ENCODE results near the gene CLIC1.

CLIC1 gene

DNA sequence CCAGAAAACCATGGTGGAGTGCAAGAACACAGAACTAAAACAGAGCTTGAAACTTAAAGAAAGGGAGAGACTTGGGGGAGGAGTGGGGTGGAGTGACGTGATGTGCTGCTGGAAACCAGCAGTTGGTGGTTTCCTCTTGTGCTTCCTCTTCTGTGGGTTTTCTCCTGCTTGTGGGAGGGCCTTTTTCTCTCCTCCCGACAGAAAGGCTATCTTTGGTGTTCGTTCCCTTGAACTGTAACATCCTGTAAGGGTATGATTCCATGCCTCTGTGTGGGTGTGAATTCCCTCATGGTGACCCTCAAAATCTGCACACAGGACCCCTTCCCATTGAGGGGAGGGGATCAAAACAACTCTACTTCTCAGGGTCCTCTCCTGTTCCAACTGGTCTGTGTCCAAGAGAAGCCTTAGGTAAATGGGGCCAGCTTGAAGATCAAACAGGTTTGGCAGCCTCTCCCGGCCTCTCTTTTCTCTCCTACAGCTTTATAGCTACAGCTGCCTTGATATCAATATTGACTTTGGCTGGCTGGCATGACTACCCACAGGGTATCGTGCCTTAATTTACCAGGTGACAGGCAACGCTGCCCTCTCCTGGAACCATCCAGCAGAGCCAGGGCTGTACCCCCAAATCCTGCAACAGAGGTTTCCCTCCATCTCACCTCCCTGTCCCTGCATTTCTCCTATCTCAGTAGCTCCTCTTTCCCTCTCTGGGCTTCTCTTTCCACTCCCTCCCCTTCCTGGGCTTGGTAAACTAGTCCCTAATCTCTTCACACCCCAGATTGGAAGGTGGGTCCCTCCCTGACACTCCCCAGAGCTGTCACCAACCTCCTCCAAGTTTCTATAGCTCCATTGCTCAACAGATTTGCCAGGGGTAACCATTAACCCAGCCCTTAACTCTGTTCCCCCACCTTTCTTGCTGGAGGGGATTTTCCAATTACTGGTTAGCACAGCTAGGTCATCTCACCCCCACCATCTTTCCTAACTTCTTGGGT is 2.0 kb upstream of the CLIC1 start:
- peak; percentile 98 to 99 for DNase-seq

DNA sequence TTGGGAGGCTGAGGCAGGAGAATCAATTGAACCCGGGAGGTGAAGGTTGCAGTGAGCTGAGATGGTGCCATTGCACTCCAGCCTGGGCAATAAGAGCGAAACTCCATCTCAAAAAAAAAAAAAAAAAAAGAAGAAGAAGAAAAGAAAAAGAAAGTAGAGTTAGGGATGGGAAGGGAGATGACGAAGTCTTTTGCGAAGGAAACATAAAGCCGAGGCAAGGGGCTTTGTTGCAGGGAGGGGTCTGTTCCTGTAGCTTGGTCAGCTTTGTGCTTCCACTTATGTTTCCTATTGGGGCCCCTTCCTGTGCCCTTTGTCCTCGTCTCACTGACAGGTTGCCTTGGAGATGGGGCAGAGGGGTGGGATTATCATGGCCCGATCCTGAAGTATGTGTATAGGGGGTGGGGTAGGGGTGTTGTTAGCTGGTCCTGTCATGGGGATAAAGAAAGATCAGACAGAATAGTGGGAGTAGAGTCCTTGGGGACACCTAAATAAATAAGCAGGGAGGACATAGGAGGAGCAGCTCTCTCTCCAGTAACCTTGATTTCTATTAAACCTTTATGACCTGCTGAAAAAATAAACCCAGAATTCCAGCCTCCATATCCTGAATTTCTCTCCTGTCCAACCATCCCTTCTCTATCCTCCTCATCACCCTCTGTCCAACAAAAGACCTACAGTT is 1.1 kb upstream of the CLIC1 start:
- peak; percentile 53 to 60 for DNase-seq

DNA sequence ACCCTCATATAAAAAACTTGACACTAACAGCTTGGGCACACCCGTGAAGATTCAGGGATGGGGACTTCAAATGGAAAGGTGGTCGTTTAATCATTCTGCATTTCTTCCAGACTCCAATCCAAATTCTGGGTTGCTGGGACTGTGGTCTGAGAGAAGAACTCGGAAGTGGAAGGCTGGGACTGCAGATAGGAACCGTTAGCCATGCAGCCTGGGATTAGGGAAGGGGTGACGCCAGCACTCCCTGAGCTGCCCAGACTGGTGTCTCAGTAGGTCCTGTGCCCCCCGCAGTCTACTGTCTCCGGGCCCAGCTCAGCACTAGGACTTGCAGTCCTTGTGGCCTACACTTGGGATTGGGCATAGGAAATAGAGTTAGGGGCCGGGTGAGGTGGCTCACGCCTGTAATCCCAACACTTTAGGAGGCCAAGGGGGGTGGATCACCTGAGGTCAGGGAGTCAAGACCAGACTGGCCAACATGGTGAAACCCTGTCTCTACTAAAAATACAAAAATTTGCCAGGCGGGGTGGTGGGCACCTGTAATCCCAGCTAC is 511 bp upstream of the CLIC1 start:
- DNase-seq, result no peak

DNA sequence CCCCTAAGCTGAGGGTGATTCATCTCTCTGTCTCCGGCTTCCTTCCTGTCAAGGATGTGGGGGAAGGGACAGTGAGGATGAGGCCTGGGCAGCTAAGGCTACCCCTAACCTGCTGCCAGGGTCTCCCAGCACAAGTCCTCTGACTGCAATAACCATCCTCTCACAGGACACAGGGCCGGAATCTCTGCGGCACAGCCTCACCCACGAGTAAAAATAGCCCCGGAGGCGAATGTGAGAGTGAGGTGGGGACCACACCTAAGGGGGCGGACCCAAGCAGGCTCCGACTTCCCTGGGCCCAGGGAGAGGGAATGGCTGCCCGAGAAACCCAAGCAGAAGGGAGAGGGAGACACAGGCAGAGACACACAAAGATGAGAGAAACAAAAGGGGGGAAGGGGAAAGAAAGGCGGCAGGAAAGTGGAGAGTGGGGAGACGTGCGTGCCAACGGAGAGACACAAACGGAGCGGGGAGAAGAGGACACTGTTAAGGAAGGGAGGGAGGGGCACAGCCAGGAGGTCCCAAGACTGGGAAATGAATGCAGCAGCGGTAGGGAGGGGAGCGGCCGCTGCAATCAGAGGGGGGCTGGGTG is 1.4 kb downstream of the CLIC1 start:
- DNase-seq, result peak; percentile 74 to 81

DNA sequence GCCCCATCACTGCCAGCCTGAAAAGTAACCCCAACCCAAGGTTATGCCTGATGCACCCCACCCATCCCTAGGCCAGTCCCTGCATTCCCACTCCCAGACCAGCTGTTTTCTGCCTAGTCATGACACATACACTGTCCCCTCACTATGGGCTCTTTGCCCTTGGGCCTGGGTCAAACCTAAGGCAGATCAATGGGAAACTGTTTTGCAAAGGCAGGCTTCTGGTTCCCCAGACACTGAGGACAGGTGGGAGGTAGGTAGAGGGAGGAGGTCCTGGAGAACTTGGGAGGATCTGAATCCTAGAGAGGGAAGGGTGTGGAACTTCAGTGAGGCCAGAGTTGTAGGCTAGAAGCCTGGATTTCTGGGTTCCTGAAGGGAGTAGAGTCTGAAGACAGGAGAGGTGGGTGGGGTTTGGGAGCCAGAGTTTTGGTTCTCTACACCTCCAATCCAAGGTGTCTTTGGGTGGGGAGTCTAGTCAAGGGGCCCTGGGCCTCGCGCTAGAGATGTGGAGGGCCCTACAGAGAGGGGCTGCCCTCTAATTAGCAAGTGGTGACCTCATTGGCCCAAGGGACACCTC is 2.0 kb downstream of the CLIC1 start:
- DNase-seq, result no peak

DNA sequence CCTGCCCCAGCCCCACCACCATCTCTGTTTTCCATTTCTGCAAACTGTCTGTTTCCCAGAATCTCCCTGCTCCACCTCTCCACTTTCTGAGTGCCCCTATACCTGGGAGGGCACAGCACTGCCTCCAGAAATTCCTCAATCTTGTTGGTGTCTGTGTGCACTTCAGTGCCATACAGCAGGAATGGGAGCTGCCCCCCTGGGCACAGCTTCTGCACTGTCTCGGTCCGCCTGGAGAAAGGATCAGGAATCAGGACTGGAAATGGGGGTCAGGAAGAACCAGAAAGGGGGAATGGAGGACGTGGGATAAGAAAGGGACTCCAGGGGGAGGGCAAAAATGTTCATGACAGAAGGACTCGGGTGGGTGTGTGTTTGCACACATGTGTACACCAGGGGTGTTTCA is 2.6 kb downstream of the CLIC1 start:
- DNase-seq, result no peak

DNA sequence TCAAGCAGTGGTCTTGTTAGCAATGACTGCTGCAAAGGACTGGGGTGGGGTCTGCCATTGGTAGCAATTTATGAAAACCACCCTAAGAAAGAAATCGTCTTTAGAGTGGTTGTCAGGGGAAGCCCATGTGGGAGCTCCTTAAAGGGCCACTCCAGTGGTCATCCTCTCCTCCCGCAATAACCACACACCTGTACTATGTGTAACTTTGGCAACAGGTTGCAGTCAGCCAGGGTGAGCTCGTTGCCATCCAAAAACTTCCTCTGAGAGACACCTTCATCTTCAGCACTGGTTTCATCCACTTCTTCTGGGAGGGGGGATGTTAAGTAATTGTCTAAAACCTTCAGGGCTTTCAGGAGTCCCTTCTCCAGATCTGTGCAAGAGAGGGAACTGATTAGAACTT is 4.3 kb downstream of the CLIC1 start:
- DNase-seq, result no peak

DNA sequence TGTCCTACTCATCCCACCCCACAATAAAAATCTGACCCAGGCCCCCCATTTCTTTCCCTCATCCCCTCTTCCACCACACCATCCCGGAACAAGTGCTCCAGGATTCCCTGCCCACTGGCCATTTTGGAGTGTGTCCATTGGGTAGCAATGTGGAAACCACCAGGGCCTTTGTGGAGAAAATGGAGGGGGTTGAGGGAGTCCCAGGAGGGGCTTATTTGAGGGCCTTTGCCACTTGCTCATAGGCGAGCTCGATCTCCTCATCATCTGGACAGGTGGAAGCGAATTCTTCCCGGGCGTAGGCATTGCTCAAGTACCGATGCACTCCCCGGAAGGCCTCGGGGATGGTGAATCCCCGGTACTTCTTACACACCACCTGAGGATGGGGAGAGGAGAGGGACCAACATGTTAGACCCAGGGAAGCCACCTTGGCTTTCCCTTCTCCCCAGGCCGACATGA is 5.7 kb downstream of the CLIC1 start:
- DNase-seq, result no peak

DNA sequence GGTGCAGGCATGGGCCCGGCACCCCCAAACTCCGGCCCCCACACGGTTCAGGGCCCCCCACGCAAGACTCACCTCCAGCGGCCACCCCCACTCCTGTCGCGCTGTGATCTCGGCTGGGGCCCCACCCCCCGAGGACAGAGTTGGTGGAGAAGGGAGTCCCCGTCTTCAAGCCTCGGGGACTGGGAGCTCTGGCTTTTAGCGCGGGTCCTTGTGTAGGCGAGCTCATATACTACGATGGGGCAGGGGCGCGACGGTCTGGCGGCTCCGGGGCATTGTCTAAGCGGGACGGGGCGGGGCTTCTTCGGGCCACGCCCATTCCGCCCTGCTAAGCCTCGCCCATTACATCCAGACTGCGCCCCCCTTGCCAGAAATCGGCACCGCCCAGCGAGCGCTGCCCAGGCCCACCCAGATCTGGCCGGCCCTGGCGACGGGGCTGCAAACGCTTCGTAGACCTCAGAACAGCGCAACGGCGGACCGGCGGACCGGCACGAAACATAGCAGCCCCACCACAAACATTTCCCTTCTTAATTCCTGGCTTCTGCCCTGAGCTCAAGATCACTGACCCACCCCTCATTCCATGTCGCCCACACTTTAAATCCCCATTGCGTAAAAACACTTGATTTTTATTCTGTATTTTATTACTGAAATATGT is 6.2 kb downstream of the CLIC1 start:
- peak; percentile 34 to 57 for DNase-seq

DNA sequence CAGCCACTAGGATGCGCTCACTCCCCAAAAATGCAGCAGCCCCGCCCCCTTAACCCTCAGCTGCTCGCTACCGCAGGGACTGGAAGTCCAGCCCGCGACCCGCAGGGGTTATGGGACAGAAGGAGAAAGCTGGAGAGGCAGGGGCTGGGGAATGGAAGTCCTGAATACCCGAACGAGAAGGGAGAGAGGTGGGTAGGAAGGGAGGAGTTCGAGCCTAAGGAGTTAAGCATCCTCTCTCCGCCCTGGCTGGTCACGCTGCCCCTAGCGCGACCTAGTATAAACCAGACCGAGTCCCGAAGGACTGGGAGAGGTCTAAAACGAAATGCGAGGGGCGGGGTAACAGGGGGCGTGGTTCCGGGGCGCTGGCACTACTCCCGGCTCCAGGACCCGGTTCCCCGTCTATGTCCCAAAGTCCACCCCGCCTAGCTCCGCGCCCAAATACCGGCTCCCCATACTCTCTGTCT is 6.8 kb downstream of the CLIC1 start:
- peak; percentile 56 to 74 for DNase-seq

DNA sequence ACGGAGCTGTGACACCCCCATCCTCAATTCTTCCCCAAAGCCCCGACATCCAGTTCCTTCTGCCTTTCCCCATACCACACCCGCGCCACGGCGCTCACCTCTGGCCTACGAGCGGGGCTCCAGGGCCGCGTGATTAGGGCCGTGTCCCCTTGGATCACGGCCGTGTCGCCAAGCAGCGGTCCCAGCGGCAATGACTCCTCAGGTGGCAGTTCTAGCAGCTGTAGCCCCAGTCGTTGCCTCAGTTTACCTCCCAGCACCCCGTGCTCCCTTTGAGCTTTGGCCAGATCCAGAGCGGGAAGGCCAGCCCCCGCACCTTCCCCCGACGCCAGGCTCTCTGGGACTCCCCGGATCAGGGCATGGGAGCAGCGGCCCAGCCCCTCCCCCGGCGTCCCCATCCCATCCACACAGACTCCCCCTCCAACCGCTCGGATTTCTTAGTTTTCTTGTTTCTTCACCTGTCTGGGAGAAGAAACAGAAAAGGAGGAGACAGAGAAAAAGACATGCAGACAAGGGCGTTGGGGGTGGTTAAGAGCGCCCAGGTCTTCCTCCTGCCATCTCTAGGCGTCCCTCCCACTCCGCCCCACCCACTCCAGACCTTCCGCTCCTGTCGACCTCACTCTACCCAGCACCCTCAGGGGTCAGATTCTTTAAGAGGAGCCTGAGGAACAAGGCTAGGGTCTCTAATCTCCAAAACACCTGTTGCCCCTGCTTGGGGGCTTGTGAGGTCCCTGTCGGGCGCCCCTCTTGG is 7.4 kb downstream of the CLIC1 start, which contains the start of gene DDAH2:
DDAH2 (minus strand) TSS at position 533 of the 748 bp plus-strand sequence; CDS start at position 395, 138 bp downstream.
- no peak for DNase-seq

DNA sequence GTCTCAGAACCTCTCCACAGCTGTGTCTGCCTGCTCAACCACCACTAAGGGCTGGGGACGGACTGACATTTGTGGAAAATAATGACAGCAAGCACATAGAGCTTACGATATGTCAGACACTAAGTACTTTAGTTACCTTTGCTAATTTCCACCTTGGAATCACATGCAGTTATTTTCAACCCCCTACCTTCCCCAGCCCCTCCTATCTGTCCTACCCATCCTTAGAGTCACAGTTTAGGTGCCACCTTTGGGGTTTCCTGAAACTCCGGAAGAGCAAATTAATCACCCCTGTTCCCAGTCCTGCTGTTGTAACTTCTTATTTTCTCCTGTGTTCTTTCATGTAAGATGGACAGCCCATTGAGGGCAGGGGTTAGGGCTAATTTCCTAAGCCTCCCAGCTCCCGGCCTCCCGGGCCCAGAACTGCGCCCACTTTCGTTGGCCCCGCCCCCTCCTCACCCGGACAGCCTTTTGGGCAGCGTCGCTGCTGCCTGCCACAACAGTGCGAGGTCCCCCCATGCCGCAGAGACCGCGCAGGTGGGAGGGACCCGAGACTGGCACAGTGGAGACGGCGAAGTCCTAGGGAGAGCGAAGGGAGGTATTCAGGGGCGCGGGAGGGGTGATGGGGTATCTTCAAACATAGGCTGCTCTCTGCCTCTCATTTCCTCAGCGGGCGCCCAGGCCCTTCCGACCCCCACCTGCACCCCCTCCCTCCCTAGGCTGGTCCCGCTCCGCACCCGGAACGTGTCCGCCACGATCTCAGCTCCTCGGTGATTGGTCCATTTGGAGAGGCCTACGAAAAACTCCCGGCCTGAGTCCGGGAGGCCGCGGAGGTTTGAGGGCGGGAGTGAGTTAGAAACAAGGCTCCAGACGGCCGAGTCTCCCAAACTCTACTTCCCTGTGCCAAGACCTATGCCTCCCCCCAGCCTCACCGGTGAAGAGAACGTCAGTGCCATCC is 8.3 kb downstream of the CLIC1 start:
- peak; percentile 89 to 95 for DNase-seq

DNA sequence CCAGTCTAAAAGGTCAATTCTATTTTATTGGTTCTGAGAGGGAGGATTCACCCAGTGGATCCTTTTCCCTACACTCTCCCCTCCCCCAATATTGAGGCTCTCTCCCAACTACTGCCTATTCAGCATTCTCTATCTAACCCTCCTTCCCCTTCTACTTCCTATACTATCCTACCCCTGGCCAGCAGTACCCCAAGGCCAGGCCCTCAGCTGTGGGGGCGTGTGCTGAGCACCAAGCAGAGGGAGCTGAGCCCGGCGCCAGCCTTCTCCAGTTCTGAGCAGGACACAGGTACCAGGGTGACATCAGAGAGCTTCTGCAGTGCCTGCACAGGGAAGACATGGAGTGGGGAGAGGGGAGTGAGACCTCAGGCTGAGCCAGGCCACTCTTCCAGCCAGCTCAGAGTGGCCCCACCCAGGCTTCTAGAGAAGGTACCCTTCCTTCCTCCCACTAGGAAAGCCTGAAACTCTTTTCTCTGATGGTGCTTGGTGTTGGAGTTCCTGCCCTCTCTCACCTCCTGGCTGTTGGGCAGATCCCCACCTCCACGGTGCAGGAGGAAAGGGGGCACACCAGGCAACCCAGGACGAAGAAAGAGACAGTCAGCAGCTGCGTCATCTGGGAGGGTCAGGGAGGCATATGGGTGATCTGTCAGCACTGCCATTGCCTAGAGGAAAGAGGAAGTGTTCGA is 9.2 kb downstream of the CLIC1 start:
- no peak for DNase-seq

DNA sequence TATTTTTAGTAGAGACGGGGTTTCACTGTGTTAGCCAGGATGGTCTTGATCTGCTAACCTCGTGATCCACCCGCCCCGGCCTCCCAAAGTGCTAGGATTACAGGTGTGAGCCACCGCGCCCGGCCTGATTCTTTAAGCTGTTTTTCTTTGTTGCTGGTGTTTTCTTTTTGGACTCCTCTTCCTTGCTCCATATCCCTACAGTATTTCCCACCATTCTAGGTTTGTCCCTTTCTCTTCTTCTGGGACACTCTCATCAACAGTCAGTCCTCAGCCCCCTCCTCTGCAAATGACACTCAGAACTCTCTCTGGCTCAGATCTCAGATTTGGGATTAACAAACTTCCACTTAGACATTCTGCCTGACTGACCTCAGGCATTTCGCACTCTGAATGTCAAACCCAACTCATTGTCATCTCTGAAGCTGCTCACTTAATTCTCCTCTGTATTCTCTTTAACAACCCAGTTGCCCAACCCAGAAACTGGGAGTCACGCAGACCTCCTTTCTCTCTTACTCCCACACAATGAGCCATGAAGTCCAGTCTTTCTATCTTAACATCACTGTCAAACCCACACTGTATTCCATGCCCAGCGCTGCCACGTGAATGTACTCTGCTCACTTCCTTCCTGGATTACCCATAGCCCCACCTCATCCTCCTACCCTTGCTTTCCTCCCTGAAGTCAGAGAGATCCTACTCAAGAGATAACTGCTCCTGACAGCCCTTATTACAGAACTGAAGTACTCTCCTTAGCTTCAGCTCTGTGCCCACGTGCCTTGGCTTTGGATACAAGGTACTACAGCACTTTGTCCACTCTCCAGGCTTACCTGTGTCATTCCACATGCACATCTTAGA is 10.6 kb downstream of the CLIC1 start:
- peak; percentile 48 to 54 for DNase-seq

DNA sequence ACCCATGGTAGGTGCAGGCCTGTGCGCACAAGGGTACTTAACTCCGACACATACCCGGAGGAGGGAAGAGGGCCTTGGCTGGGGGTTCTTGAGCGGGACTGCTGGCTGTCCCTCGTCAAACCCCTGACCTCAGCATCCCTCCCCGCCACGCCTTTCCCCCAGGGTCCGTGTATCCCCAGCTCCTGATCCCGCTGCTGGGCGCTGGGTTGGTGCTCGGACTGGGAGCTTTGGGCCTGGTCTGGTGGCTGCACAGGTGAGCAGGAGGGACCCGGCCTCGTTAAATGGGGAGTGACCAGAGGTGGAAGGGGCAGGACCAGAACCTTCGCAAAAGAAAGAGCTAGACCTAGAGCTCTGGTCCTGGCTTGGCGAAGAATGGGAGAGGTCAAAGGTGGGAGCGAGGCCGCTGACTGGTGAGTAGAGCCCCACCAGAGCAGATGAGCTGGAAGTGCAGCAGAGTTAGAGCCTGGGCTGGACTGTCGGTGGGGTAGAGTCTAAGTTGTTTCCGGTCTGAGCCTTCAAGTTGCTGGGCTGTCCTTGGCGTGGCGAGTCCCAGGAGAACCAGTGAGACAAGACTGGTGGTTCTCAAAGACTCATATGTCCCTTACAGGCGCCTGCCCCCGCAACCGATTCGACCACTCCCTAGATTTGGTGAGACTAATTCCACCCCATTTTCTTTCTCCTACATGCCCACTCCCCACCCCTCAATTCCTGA is 12.2 kb downstream of the CLIC1 start:
- no peak for DNase-seq

DNA sequence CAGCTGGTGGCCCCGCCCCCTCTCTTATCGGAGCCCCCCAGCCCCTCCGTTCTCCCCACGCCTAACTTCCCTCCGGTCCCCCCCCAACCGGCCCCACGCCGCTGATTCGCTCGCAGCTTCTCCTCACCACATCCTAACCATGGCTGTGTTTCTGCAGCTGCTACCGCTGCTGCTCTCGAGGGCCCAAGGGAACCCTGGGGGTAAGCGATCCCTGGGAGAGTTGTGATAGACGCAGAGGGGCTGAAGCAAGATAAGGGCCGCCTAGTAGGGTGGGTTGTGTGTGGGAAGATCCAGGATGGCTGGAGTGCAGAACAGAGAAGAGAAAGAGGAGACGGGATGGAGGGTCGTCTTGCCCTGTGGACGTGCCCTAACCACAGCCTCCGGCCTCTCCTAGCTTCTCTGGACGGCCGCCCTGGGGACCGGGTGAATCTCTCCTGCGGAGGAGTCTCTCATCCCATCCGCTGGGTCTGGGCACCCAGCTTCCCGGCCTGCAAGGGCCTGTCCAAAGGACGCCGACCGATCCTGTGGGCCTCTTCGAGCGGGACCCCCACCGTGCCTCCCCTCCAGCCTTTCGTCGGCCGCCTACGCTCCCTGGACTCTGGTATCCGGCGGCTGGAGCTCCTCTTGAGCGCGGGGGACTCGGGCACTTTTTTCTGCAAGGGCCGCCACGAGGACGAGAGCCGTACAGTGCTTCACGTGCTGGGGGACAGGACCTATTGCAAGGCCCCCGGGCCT is 12.9 kb downstream of the CLIC1 start, which contains the start of gene MPIG6B:
MPIG6B (plus strand) TSS at position 129 of the 735 bp plus-strand sequence; CDS start at position 140, 11 bp downstream.
- DNase-seq, result no peak

DNA sequence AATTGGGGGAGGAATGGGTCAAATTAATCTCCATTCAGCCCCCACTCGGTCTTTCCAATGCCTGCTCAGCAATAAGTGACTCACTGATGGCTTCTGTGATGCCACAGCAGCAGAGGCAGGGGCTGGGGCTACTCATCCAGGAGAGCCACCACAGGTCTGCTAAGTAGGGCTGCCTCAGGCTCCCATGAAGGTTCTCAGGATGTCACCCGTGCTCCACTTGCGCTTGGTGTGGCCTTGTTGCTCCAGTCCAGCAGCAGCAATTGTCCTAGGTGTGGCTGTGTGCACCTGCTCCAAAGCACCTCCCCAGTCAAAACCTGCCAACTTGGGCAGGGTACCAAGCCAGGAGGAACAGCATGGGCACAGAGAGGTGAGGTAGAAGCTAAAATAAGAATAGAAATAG is 14.2 kb downstream of the CLIC1 start:
- no peak for DNase-seq
